Measurements from ENCODE around the gene TSHZ2.
"Not testable (repeated sequence)": the region's sequence is repeated elsewhere in the genome, so short reads cannot be mapped to it uniquely, and the experiment has no call there.

TSHZ2 gene

DNA sequence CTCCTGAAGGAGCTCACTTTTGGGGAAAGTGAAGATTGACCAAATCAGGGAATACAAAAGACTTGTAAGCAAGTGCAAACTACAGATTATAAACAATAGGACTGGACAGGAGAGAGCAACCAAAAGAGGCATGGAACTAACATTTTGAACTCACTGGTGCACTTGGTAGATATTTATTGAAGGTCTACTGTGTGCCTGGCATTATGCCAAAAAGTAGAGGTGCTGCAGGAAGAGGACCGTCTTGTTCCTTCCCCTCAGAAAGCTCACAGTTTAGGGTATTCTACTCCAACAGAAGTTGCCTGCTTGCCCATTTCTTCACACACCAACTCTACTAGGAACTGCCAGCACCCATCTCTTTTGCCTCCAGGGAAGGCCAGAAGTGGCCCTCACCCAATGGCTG lies 10.0 kb upstream of the TSHZ2 start:
- TF ChIP-seq ZFX (IDR thresholded peaks at IDR 0.05; ENCODE audit: borderline replicate concordance): no peak
- TF ChIP-seq CTCF (IDR thresholded peaks at IDR 0.05): no peak
- H3K27ac ChIP-seq: no peak overlapping the region

DNA sequence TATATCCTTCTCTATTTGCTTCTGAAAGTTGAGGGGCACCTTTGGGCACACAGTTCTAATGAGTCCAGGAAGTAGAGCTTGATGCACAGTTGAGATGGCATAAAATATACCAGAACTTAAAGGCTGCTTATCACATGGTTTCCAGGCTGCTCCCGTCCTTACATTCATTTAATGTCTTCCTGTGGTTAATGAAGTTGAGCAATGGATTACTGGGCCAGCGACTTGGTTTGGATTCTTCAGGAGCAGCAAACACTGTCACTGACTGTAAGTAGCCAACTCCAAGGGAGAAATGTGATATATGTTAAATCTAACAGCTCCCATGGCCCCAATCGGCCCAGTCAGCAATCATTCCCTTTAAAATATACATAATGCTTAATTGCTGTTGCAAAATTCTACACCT lies 9.0 kb upstream of the TSHZ2 start:
- TF ChIP-seq CTCF (IDR thresholded peaks at IDR 0.05): no peak
- TF ChIP-seq ZFX (IDR thresholded peaks at IDR 0.05; ENCODE audit: borderline replicate concordance): no peak
- no peak overlapping the region for H3K27ac ChIP-seq

- TF ChIP-seq CTCF (IDR thresholded peaks at IDR 0.05): no peak
- no peak for TF ChIP-seq ZFX (IDR thresholded peaks at IDR 0.05; ENCODE audit: borderline replicate concordance)
- no peak overlapping the region for H3K27ac ChIP-seq
Observed at GRCh38 chr20:52964131-52964530, 8.0 kb upstream of the TSHZ2 start.

DNA sequence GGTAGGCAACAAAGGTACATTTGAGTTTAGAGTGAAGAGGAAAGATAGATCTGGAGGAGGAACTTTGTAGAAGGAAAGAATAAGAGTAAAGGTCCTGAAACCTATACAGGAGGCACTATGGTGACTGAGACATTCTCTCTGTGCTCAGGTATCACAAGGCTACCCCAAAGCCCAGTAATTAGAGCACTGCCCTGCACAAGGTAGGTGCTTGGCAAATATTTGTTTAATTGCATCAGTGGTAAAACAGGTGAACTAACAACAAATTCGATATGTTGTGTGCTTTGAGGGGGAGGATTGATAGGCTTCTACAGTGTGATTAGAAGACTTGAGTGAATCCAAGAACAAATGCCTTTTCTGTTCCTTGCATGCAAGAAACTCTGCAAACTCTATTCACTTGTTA lies 6.8 kb upstream of the TSHZ2 start:
- TF ChIP-seq ZFX (IDR thresholded peaks at IDR 0.05; ENCODE audit: borderline replicate concordance) (no peak), CTCF (IDR thresholded peaks at IDR 0.05) (no peak)

DNA sequence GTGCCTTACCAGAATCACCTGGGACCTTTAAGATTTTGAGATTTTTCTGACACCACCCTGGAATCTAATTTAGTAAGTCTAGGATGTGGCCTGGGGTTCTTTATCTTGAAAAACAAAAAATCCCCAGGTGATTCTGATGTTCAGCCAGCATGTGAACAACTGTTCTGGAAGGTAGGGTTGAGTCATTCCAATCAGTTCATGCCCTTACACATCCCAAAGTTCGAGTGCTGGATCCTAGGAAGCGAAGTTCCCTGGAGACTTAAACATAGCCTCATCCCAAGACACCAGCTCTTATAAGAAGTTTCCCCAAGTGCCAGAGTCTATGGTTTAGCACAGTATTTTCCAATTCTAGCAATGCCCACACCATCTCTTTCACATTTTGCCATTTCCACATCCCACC lies 6.3 kb upstream of the TSHZ2 start:
- H3K27ac ChIP-seq: no peak overlapping the region
- TF ChIP-seq ZFX (IDR thresholded peaks at IDR 0.05; ENCODE audit: borderline replicate concordance) (no peak), CTCF (IDR thresholded peaks at IDR 0.05) (no peak)

More for the DNA sequence above, 6.8 kb upstream of the TSHZ2 start:
- H3K27ac ChIP-seq: no peak overlapping the region

DNA sequence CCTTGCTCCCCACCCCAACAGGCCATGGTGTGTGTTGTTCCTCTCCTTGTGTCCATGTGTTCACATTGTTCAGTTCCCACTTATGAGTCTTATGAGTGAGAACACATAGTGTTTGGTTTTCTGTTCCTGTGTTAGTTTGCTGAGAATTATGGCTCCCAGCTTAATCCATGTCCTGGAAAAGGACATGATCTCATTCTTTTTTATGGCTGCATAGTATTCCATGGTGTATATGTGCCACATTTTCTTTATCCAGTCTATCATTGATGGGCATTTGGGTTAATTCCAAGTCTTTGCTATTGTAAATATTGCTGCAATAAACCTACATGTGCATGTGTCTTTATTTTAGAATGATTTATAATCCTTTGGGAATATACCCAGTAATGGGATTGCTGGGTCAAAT lies 5.6 kb upstream of the TSHZ2 start:
- not testable (repeated sequence) for H3K27ac ChIP-seq

GRCh38 chr20:52971498-52972189 lies 514 bp upstream of the TSHZ2 start:
- no peak overlapping the region for H3K27ac ChIP-seq

More at GRCh38 chr20:52971498-52972189, 514 bp upstream of the TSHZ2 start:
- TF ChIP-seq CTCF (IDR thresholded peaks at IDR 0.05): no peak
